Smooth muscle cell (in vitro differentiated cells): ENCODE results near the gene CFAP46. TPM values are rescaled to one million over a fixed set of nuclear protein-coding genes. Genes with fewer than 3 reads are reported as not detected.

Experiments
- DNase-seq: peaks from one replicate; lab custom pipeline; 2025; ENCODE audit not compliant: unreplicated experiment; lab: John Stamatoyannopoulos, UW
- H2AFZ ChIP-seq: fragments of 200-600 bp; sonication (generic); 2 replicates; pipeline ENCODE4 v1.6.0; 2016; ENCODE audit warnings: antibody characterized with exemption, low read depth, mild to moderate bottlenecking
- H3F3A ChIP-seq: fragments of 200-600 bp; sonication (generic); 2 replicates; pipeline ENCODE4 v1.6.0; 2017; ENCODE audit warnings: antibody characterized with exemption, low read depth
- H3K27ac ChIP-seq: fragments of 200-600 bp; sonication (generic); 2 replicates; pipeline ENCODE4 v1.5.1; 2016; ENCODE audit warnings: low read depth, mild to moderate bottlenecking
- H3K27me3 ChIP-seq: fragments of 200-600 bp; sonication (generic); 2 replicates; pipeline ENCODE4 v1.6.1; 2016; ENCODE audit warnings: low read depth, mild to moderate bottlenecking
- H3K36me3 ChIP-seq: fragments of 200-600 bp; sonication (generic); 2 replicates; pipeline ENCODE4 v1.5.1; 2016; ENCODE audit warnings: low read depth
- H3K4me1 ChIP-seq: fragments of 200-600 bp; sonication (generic); 2 replicates; pipeline ENCODE4 v1.5.1; 2016; ENCODE audit warnings: low read depth
- H3K4me2 ChIP-seq: fragments of 200-600 bp; sonication (generic); 2 replicates; pipeline ENCODE4 v1.6.0; 2016; ENCODE audit warnings: mild to moderate bottlenecking
- H3K4me3 ChIP-seq: fragments of 200-600 bp; sonication (generic); 2 replicates; pipeline ENCODE4 v1.5.1; 2016; ENCODE audit warnings: mild to moderate bottlenecking
- H3K79me2 ChIP-seq: fragments of 200-600 bp; sonication (generic); 2 replicates; pipeline ENCODE4 v1.6.0; 2016; ENCODE audit warnings: low read depth, mild to moderate bottlenecking
- H3K9ac ChIP-seq: fragments of 200-600 bp; sonication (generic); 2 replicates; pipeline ENCODE4 v1.6.0; 2016; ENCODE audit warnings: low read depth
- H3K9me3 ChIP-seq: fragments of 200-600 bp; sonication (generic); replicated peaks from 2 replicates; pipeline ENCODE4 v1.5.1; 2016; ENCODE audit warnings: low read depth
- H4K20me1 ChIP-seq: fragments of 200-600 bp; sonication (generic); 2 replicates; pipeline ENCODE4 v1.6.0; 2016; ENCODE audit warnings: low read depth
- WGBS: methylation state at CpG from one replicate; pipeline ENCODE4 v1.1.7; 2016; ENCODE audit warnings: low lambda C conversion rate; 5-methylcytosine and 5-hydroxymethylcytosine counted together
- polyA plus RNA-seq: library from polyadenylated mRNA; unstranded; fragments of >200 nt; fragmentation: Nextera tagmentation; extraction: Ambion mirVana; gene quantifications from 2 replicates; pipeline ENCODE4 v1.2.1, GENCODE V29; 2016
- total RNA-seq: library from RNA; depleted of rRNA; stranded (reverse); fragments of >200 nt; gene quantifications from 2 replicates; pipeline ENCODE4 v1.2.3, GENCODE V29; 2014
- TF ChIP-seq, protein P1 (sequence below): fragments of 200-600 bp; sonication (generic); IDR thresholded peaks from 2 replicates; pipeline ENCODE4 v1.5.1; 2017; ENCODE audit warnings: borderline replicate concordance, mild to moderate bottlenecking, antibody characterized with exemption; ENCODE audit not compliant: insufficient read depth, poor library complexity, severe bottlenecking

Gene CFAP46
- total and polyA plus RNA-seq, 2 experiments from 2014 or later: 1.1 to 2.0 TPM

DNA sequence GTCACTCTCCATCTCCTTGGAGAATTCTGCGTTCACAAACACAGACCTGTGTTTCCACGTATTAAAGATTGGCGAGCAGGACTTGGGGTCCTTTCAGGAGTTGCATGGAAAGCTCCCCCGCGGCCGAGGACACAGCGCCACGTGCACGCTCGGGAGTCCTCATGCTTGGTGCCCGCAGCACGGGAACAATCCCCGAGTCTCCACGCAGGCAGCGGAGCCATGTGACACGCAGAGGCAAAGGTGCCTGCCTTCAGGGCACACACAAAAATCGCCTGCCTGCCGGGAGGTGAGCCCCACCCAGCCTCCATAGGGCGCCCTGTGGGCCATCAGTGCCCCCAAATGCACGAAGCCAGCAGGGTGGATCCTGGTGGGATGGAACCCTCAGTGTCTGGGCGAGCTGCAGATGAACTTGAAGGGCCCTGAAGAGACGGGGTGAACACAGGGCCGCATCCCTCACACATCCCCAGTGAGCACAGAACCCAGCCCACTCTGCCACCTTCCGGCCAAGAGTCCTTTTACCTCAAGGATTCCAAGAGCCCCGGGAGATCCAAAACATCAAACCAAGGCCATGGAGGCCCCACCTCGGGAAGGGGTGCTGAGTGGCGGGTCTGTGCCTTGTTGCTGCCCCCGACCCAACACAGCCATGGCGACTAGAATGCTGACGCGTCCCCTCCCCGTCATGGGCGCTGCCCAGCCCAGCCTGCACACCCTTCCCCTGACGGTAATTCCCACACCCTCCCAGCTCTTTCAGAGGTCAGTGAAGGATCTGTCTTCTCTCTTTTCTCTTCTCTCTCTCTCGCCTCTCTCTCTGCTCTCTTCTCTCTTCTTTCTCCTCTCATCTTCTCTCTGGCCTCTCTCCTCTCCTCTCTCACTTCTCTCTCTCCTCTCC lies 55.9 kb downstream of the CFAP46 start:
- Histone ChIP-seq H3K4me1 (peaks cover 2% of the 10 kb centered on the region), H3K9ac (no peak overlapping the region), H3K27me3 (no peaks in the 10 kb centered on the region), H3K79me2 (no peaks in the 10 kb centered on the region), H3K36me3 (no peaks in the 10 kb centered on the region), H4K20me1 (no peaks in the 10 kb centered on the region), H3K9me3 (no peaks in the 10 kb centered on the region), H3K4me2 (no peak overlapping the region), H2AFZ (no peak overlapping the region), H3K27ac (no peak overlapping the region), H3F3A (no peaks in the 10 kb centered on the region), H3K4me3 (no peak overlapping the region)
- TF ChIP-seq, protein P1, sequence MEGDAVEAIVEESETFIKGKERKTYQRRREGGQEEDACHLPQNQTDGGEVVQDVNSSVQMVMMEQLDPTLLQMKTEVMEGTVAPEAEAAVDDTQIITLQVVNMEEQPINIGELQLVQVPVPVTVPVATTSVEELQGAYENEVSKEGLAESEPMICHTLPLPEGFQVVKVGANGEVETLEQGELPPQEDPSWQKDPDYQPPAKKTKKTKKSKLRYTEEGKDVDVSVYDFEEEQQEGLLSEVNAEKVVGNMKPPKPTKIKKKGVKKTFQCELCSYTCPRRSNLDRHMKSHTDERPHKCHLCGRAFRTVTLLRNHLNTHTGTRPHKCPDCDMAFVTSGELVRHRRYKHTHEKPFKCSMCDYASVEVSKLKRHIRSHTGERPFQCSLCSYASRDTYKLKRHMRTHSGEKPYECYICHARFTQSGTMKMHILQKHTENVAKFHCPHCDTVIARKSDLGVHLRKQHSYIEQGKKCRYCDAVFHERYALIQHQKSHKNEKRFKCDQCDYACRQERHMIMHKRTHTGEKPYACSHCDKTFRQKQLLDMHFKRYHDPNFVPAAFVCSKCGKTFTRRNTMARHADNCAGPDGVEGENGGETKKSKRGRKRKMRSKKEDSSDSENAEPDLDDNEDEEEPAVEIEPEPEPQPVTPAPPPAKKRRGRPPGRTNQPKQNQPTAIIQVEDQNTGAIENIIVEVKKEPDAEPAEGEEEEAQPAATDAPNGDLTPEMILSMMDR: no peak
- no peak for DNase-seq
- WGBS: 84% methylated on average over 33 of the region's 35 CpGs

DNA sequence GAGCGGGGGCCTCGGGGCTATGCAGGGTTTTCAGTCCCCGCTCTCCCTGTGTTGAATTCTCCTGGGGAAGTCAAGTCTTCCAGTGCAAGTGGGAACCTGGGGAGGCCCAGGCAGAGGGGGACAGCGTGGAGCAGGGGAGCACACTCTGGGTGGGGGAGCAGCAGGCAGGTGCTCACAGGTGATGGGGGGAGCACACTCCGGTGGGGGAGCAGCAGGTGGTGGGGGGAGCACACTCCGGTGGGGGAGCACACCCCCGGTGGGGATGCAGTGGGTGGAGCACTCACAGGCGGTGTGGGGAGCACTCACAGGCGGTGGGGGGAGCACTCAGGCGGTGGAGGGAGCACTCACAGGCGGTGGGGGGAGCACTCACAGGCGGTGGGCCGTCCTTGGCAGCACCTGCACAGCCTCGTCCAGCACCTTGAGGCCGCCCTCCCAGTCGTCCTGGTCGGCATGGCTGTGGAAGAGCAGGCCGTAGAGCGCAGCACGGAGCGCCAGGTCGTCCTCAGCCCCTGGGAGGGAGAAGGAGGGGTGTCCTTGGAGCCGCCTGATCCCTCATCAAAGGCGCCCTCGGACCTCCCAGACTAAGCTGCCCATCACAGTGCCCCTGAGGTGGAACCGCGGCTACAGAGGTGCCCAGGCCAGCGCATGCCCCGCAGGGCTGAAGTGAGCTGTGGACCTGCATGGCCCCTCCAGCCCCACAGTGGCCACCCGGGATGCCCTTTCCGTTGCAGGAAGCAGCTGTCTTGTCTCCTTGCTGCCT lies 56.7 kb downstream of the CFAP46 start:
- WGBS: 93% methylated on average over 18 of the region's 31 CpGs

DNA sequence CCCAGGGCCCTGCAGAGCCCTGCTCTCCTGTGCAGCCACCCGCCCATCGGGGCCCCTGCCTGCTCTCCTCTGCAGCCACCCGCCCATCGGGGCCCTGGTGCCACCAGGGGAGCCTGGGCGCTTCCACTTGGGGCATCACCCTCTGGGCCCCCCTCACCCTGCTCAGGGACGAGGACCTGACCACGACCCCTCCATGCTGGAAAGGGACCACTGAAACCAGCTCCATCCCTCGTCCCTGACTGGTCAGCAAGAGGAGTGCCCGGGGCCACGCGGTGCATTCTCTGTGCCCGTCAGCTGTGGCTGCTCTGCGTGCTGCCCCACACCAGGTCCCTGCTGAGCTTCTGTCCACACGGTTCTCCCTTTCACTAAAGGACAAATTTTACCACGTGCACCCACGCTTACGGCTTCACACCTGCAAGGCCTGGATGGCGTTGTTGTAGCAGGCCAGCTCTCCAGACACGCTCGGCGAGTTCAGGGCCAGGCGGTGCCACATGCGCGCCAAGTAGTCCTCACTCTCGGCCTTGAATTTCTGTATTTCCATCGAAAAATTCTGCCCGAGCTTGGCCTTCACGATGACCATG lies 57.6 kb downstream of the CFAP46 start:
- DNase-seq: no peak
- Histone ChIP-seq H3K9ac (no peak overlapping the region), H3K79me2 (no peaks in the 10 kb centered on the region), H3F3A (no peaks in the 10 kb centered on the region), H3K36me3 (no peaks in the 10 kb centered on the region), H3K9me3 (no peaks in the 10 kb centered on the region), H3K4me1 (no peaks in the 10 kb centered on the region), H3K4me2 (no peak overlapping the region), H3K27ac (no peak overlapping the region), H3K4me3 (no peak overlapping the region), H4K20me1 (no peaks in the 10 kb centered on the region), H2AFZ (no peak overlapping the region), H3K27me3 (no peaks in the 10 kb centered on the region)
- 93% methylated on average over 28 of the region's 28 CpGs for WGBS
- TF ChIP-seq, protein P1: no peak

More for the DNA sequence above, 56.7 kb downstream of the CFAP46 start:
- no peaks in the 10 kb centered on the region for H3K79me2 ChIP-seq
- H3K4me1 ChIP-seq: no peaks in the 10 kb centered on the region
- no peak overlapping the region for H3K27ac ChIP-seq
- no peaks in the 10 kb centered on the region for H4K20me1 ChIP-seq
- H3K4me2 ChIP-seq: no peak overlapping the region
- no peak for DNase-seq
- H3K9me3 ChIP-seq: no peaks in the 10 kb centered on the region
- H2AFZ ChIP-seq: no peak overlapping the region
- H3K9ac ChIP-seq: no peak overlapping the region
- TF ChIP-seq, protein P1: no peak
- no peaks in the 10 kb centered on the region for H3F3A ChIP-seq
- no peaks in the 10 kb centered on the region for H3K27me3 ChIP-seq
- H3K4me3 ChIP-seq: no peak overlapping the region
- no peaks in the 10 kb centered on the region for H3K36me3 ChIP-seq
